Neural cell (in vitro differentiated cells): ENCODE measurements around the gene TOP2B.

Experiments used
- CTCF ChIP-seq: fragments of 450-650 bp; IDR thresholded peaks from 2 replicates; pipeline ENCODE4 v1.5.1; 2014; ENCODE audit warnings: antibody characterized with exemption, mild to moderate bottlenecking, moderate library complexity; ENCODE audit not compliant: poor library complexity, severe bottlenecking
- EZH2 ChIP-seq: fragments of 200-600, 300-800 bp; shearing (Covaris generic), sonication (generic); IDR thresholded peaks from 2 replicates; pipeline ENCODE4 v1.6.1; 2014; ENCODE audit warnings: antibody characterized with exemption, low read length, borderline replicate concordance, mild to moderate bottlenecking; ENCODE audit not compliant: insufficient read depth, poor library complexity, severe bottlenecking
- POLR2AphosphoS5 ChIP-seq: IDR thresholded peaks from 2 replicates; pipeline ENCODE4 v1.6.1; 2012

- TF ChIP-seq CTCF (no peak), EZH2 (no peak), POLR2AphosphoS5 (no peak)
Measured at GRCh38 chr3:25580534-25580933, 84.2 kb downstream of the TOP2B start.
